HG03139 (cell line): ENCODE results near the gene SCYL3.
A peak's percentile ranks its signal among the peaks of the same experiment; 100 is the strongest.
"Not testable (repeated sequence)": the region's sequence is repeated elsewhere in the genome, so short reads cannot be mapped to it uniquely, and the experiment has no call there.

Experiments used
- ATAC-seq: cut with Tn5 transposase; IDR thresholded peaks from one replicate; pipeline ENCODE4 v1.9.1; 2021; ENCODE audit not compliant: unreplicated experiment

SCYL3 gene

GRCh38 chr1:169893645-169894423 is at the start of gene SCYL3:
TSS of gene SCYL3 (minus strand) at chr1:169893896. CDS start at chr1:169888840, 5,056 bp downstream.
- peak; percentile 82 for ATAC-seq

GRCh38 chr1:169941982-169942830 is 48.5 kb upstream of the SCYL3 start:
- no peak for ATAC-seq

GRCh38 chr1:169933984-169934725 is 40.5 kb upstream of the SCYL3 start:
- no peak for ATAC-seq

DNA sequence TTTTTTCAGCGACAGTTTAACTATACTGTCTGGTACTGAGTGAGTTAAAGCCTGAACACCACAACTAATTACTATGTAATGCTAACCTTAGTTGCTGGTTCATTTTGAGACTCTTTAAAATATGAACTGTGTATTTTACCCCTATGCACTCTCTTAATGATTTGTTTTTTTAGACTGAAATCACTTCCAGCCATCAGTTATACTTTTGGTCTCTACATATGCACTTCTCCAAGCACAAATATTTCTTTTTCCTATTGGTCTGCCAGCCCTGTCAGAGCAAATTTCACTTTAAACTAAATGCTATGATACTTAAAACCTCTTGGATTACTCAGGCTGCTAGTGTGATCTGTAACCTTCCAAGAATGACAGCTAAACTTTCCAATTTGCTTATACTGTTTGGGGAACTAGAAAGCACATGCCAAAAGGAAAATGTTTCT is 38.1 kb upstream of the SCYL3 start:
- ATAC-seq = no peak

DNA sequence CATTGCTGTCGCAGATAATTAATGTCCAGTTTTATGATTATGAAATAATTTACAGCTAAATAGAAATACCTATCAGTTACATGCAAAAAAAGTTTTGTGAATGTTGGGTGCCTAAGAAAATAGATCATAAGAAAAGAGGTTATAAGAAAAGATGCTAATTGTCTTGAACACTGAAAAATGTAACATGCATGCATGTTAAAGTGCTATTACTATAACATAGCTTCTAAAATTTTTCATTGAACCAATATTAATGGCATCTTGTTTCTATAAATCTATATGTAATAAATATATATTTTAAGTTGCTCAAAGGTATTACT is 35.5 kb upstream of the SCYL3 start:
- no peak for ATAC-seq

DNA sequence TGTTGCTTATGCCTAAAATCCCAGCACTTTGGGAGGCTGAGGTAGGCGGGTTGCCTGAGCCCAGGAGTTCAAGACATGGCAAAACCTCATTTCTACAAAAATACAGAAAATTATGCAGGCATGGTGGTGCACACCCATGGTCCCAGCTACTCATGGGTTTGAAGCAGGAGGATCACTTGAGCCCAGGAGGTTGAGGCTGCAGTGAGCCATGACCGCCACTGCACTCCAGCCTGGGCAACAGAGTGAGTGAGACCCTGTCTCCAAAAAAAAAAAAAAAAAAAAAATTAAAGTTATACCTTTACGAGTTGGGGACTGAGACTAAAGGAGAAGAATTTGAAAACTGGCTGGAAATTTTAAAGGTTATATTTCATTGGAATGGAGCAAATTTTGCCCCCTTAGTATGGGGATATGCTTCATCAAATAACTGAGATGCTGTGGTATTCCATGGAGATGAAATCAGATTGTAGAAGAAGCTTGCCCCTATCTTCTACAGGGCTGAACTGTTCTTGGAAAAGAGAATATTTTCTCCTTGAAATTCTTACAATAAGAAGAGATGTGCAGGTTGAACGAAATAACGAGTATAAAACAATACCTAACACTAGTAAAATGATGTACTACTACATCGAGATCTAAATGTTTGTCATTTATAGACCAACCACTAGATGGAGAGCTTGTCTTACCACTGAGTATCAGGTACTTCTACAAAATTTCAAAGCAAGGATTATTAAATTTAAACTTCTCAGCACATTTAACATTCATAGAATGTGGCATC is 34.9 kb upstream of the SCYL3 start:
- ATAC-seq = peak; percentile 69

GRCh38 chr1:169925505-169926482 is 32.1 kb upstream of the SCYL3 start:
- ATAC-seq = peak; percentile 46

DNA sequence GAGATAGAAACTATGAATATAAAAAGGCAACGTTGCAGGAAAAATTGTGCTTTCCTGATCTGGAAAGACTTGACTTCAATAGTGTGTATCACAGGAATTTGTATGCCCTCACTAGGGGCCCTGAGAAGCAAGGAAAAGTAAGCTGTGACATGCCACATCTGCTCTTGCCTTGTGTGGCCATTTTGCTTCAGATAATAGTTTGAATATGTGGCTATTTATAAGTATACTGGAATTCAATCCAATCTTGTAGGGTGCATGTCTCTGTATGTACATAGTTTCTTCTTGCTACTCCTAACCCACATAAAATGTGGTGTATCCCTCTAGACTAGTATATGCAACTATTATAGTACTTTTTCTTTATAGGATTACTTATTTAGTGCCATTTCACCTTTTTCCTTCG is 31.1 kb upstream of the SCYL3 start:
- ATAC-seq = no peak

GRCh38 chr1:169924063-169924462 is 30.4 kb upstream of the SCYL3 start:
- ATAC-seq = no peak

- no peak for ATAC-seq
Measured at GRCh38 chr1:169921080-169921479, 27.4 kb upstream of the SCYL3 start.

- ATAC-seq = no peak
Measured at GRCh38 chr1:169918927-169919326, 25.2 kb upstream of the SCYL3 start.

GRCh38 chr1:169918220-169918619 is 24.5 kb upstream of the SCYL3 start:
- not testable (repeated sequence) for ATAC-seq

GRCh38 chr1:169915150-169915549 is 21.5 kb upstream of the SCYL3 start:
- no peak for ATAC-seq

DNA sequence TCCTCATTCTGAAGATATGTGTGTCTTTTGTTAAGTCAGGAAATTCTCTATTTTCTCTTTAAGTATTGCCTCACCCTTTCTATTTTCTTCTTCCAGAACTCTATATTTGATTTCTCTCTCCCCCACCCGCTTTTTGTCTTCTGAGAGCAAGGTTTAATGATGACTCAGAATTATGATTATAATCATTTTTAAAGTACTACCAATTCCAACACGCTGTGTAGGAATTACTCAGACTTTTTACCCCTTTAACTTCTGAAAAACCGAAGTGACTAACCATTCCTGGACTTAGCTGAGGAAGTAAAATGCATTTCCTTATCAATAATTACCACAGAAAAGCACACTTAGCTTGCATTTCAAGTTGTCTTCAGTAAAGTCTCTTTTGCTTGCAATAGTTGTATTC is 20.8 kb upstream of the SCYL3 start:
- no peak for ATAC-seq

GRCh38 chr1:169909499-169909898 is 15.8 kb upstream of the SCYL3 start:
- no peak for ATAC-seq

- no peak for ATAC-seq
Measured at GRCh38 chr1:169906938-169907337, 13.2 kb upstream of the SCYL3 start.

DNA sequence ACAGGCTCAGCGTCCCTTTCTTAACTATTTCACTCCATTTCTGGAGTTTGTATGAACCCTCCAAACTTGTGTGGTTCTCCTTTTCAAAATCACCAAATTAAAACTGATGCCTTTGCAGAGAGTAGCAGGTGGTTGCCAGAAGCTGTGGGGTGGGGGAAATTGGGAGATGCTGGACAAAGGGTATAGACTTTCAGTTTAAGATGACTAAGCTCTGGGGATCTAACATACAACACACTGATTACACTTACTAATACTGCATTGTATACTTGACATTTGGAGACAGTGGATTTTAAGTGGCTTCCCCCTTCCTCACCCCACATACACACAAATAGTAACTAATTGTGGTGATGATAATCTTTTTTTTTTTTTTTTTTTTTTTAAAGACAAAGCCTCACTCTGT is 11.1 kb upstream of the SCYL3 start:
- no peak for ATAC-seq

- ATAC-seq = no peak
Measured at GRCh38 chr1:169902751-169903150, 9.1 kb upstream of the SCYL3 start.

- ATAC-seq = no peak
Measured at GRCh38 chr1:169901115-169901514, 7.4 kb upstream of the SCYL3 start.

DNA sequence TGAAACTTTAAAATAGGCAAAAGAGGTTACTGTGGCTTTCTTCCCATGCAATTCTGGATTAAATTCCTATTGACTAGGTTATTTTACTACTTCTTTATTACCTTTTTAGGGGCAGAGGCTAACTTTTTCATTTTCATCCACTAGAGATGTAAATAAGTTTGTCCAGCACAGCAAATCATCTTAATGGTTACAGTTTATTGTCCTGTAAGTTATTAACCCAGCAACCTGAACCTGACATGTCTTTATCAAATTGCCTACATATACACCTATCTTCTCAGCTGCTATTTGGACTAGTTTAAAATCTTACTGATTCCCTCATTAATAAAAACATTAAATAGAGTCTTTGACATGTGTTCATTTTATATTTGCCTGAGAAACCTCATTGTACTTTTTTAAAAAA is 6.9 kb upstream of the SCYL3 start:
- no peak for ATAC-seq
